ENCODE measurements around the gene BCO1.

The BCO1 gene

DNA sequence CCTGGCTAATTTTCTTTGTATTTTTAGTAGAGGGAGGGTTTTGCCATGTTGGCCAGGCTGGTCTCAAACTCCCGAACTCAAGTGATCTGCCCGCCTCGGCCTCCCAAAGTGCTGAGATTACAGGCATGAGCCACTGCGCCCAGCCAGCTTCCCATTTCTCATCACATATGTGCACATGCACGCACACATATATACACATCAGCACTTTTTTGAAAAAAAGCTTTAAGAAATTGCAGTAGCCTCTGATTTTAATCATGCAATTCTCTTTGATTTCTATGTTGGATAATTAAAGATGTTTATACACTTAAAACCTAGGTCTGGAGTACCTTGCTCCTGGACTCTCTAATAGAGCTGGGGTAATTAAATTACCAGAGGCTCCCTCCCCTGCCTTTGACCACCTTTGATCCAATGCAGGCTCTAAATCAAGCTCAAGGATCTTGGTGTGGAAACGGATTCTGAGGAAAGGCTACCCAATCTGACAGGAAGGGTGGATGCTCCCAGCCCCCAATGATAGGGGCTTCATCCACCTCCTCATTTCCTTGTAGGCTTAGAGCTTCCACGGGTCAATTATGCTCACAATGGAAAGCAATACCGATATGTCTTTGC, 46.6 kb downstream of the BCO1 start:
- ChIA-PET CTCF (interaction anchor here (0.6 kb wide), 1 partner anchor 1354 kb away, joined by 3 read pairs; no protein-coding TSS in a partner anchor), POLR2A (ENCODE audit: low non-redundant PET) (no interaction called here)
- TF ChIP-seq, protein P1, sequence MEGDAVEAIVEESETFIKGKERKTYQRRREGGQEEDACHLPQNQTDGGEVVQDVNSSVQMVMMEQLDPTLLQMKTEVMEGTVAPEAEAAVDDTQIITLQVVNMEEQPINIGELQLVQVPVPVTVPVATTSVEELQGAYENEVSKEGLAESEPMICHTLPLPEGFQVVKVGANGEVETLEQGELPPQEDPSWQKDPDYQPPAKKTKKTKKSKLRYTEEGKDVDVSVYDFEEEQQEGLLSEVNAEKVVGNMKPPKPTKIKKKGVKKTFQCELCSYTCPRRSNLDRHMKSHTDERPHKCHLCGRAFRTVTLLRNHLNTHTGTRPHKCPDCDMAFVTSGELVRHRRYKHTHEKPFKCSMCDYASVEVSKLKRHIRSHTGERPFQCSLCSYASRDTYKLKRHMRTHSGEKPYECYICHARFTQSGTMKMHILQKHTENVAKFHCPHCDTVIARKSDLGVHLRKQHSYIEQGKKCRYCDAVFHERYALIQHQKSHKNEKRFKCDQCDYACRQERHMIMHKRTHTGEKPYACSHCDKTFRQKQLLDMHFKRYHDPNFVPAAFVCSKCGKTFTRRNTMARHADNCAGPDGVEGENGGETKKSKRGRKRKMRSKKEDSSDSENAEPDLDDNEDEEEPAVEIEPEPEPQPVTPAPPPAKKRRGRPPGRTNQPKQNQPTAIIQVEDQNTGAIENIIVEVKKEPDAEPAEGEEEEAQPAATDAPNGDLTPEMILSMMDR (conservative IDR thresholded peaks at IDR 0.05; ENCODE audit: low read depth) = no peak
- no peak for DNase-seq (ENCODE audit: low spot score)
- H3K27ac ChIP-seq = no peak overlapping the region

DNA sequence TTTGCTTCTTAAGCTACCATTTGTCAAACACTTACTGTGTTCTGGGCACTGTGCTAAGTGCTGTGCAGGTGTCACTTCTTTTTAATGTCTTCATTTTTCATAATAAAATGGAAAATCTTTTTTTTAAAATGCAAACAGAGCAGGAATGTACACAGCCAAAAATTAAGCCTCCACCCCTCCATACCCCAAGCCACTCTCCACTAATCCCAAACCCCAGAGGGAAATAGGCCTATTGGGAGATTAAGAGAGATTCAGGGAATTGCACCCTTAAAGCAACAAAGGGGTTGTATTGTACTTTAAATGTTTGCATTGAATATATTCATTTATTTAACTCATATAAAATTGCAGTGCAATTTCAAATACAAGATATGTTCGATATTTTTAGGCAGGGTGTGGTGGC, 47.7 kb downstream of the BCO1 start:
- no peak overlapping the region for H3K27ac ChIP-seq
- ChIA-PET POLR2A (ENCODE audit: low non-redundant PET) (no interaction called here), CTCF (no interaction called here)
- DNase-seq (ENCODE audit: low spot score) = no peak
- TF ChIP-seq, protein P1 (conservative IDR thresholded peaks at IDR 0.05; ENCODE audit: low read depth) = no peak

DNA sequence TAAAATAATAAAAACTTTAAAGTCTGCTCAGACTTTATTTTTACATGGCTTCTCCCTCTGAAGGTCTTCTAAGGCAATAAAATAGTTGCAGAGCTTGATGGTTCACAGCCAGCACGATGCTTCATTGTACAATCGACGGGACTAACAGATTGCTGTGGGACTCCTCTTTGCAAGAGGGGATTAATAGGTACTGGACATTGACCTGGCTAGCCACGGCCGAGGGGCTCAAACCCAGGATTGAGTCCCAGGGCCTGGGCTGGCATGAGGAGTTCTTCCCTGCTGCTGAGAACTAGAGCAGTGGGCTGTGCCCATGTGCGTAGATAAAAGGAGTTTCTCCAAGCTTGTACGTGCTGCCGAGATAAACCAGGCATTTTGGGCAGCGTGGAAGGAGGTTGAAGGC, 52.6 kb downstream of the BCO1 start:
- no peak overlapping the region for H3K27ac ChIP-seq
- ChIA-PET CTCF (no interaction called here), POLR2A (ENCODE audit: low non-redundant PET) (no interaction called here)
- DNase-seq (ENCODE audit: low spot score) = no peak
- TF ChIP-seq, protein P1 (conservative IDR thresholded peaks at IDR 0.05; ENCODE audit: low read depth) = no peak

DNA sequence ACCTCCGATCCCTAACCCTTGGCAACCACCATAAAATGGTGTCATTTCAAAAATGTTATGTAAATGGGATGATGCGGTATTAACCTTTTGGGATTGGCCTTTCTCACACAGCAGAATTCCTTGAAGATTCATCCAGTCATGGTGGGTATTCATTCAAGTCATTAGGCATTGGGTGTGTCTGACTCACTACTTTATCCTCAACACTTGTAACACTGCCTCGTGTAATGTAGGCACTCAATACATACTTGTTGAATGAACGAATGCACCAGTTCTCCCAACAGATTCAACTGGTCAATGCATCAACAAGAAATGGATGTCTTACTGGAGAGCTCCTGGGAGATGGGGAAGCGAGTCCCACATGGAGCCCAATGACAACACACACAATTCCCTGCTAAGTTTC, 54.4 kb downstream of the BCO1 start:
- CTCF ChIA-PET = interaction anchor here (0.6 to 0.7 kb wide), 2 partner anchors 99 to 319 kb away, joined by 3 to 6 read pairs; no protein-coding TSS in a partner anchor
- no peak overlapping the region for H3K27ac ChIP-seq
- no peak for DNase-seq (ENCODE audit: low spot score)
- TF ChIP-seq, protein P1 (conservative IDR thresholded peaks at IDR 0.05; ENCODE audit: low read depth) = no peak
- POLR2A ChIA-PET (ENCODE audit: low non-redundant PET) = no interaction called here

DNA sequence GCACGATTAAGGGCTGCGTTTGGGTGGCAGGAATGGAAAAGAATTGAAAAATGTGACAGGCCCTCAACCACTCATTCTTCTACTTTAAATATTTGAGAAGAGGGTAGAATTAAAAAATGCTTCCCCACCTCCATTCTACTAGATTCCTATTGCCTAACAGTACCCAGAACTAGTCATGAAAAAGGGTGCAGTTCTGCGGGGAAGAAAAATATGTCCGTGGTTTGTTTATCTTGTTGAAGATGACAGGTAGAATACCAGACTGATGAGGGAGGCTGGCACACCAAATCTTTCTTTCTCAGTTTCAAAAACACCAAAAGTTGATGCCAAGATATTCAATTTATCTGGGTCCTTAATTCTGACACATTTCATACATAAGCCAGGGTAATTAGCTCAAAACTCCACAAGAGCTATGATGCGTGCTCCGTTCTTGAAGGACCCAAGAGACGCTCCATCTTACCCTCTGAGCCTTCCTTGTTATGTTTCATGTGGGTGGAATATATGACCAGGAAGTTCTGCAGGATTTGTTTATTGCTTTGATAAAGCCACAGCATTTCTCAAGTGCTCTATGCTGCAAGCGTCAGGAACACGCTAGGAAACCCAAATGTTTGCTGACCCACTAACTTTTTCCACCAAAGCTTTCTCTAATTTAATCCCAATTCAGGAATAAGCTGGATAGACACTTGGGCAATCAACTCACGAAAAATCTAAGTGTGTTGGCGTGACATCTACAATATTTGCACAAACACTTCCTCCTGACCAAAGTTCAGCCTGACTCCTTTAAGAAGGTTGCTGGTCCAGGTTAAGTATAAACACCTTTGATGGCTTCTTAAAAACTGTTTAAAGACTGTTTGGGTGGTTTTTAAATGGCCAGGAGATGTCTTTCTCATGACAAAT, 55.7 kb downstream of the BCO1 start:
- TF ChIP-seq, protein P1 (conservative IDR thresholded peaks at IDR 0.05; ENCODE audit: low read depth) = no peak
- H3K27ac ChIP-seq = no peak overlapping the region
- no peak for DNase-seq (ENCODE audit: low spot score)
- CTCF ChIA-PET = interaction anchor here (0.7 kb wide), 2 partner anchors 96 to 100 kb away, joined by 3 to 6 read pairs; no protein-coding TSS in a partner anchor
- POLR2A ChIA-PET (ENCODE audit: low non-redundant PET) = no interaction called here

GRCh38 chr16:81296631-81297030, 58.1 kb downstream of the BCO1 start:
- TF ChIP-seq, protein P1 (conservative IDR thresholded peaks at IDR 0.05; ENCODE audit: low read depth) = no peak
- ChIA-PET POLR2A (ENCODE audit: low non-redundant PET) (no interaction called here), CTCF (interaction anchor here (0.7 kb wide), 1 partner anchor 189 kb away, joined by 3 read pairs; no protein-coding TSS in a partner anchor)
- no peak overlapping the region for H3K27ac ChIP-seq
- DNase-seq (ENCODE audit: low spot score) = no peak

All from RWPE1 (cell line).